Measurements from ENCODE around the gene PLD1.

Gene PLD1

GRCh38 chr3:171810629-171811294 is 479 bp upstream of the PLD1 start:
- Histone ChIP-seq H3K9ac (ENCODE audit: low read length) (peak overlapping the region; percentile 24), H3K4me3 (ENCODE audit: low read length) (peak overlapping the region; percentile 81), H3K27me3 (ENCODE audit: control insufficient read depth, insufficient read depth, low read length) (no peaks in the 10 kb centered on the region), H3K36me3 (ENCODE audit: control insufficient read depth, insufficient read depth, low read length) (no peaks in the 10 kb centered on the region), H3K4me1 (ENCODE audit: control insufficient read depth, insufficient read depth, low read length) (no peaks in the 10 kb centered on the region), H3K27ac (ENCODE audit: low read depth, low read length) (peak overlapping the region; percentile 76)

GRCh38 chr3:171809611-171809860 is 747 bp downstream of the PLD1 start:
- H3K27ac ChIP-seq (ENCODE audit: low read depth, low read length), result peak overlapping the region; percentile 76
- no peaks in the 10 kb centered on the region for H3K27me3 ChIP-seq (ENCODE audit: control insufficient read depth, insufficient read depth, low read length)
- H3K36me3 ChIP-seq (ENCODE audit: control insufficient read depth, insufficient read depth, low read length), result no peaks in the 10 kb centered on the region
- peak overlapping the region; percentile 6 for H3K9ac ChIP-seq (ENCODE audit: low read length)
- H3K4me3 ChIP-seq (ENCODE audit: low read length), result peak overlapping the region; percentile 81
- peaks cover 3% of the 10 kb centered on the region for H3K4me1 ChIP-seq (ENCODE audit: control insufficient read depth, insufficient read depth, low read length)

- Histone ChIP-seq H3K4me1 (ENCODE audit: control insufficient read depth, insufficient read depth, low read length) (peaks cover 3% of the 10 kb centered on the region), H3K36me3 (ENCODE audit: control insufficient read depth, insufficient read depth, low read length) (no peaks in the 10 kb centered on the region), H3K4me3 (ENCODE audit: low read length) (no peak overlapping the region), H3K27ac (ENCODE audit: low read depth, low read length) (no peak overlapping the region), H3K27me3 (ENCODE audit: control insufficient read depth, insufficient read depth, low read length) (no peaks in the 10 kb centered on the region), H3K9ac (ENCODE audit: low read length) (no peak overlapping the region)
Measured at GRCh38 chr3:171807806-171808205, 2.5 kb downstream of the PLD1 start.

GRCh38 chr3:171807129-171807675 is 3.1 kb downstream of the PLD1 start:
- H3K27ac ChIP-seq (ENCODE audit: low read depth, low read length), result no peak overlapping the region
- no peak overlapping the region for H3K9ac ChIP-seq (ENCODE audit: low read length)
- H3K4me1 ChIP-seq (ENCODE audit: control insufficient read depth, insufficient read depth, low read length), result peaks cover 3% of the 10 kb centered on the region
- H3K27me3 ChIP-seq (ENCODE audit: control insufficient read depth, insufficient read depth, low read length), result no peaks in the 10 kb centered on the region
- H3K4me3 ChIP-seq (ENCODE audit: low read length), result no peak overlapping the region
- no peaks in the 10 kb centered on the region for H3K36me3 ChIP-seq (ENCODE audit: control insufficient read depth, insufficient read depth, low read length)

- no peak overlapping the region for H3K9ac ChIP-seq (ENCODE audit: low read length)
- H3K4me1 ChIP-seq (ENCODE audit: control insufficient read depth, insufficient read depth, low read length), result peaks cover 3% of the 10 kb centered on the region
- no peaks in the 10 kb centered on the region for H3K36me3 ChIP-seq (ENCODE audit: control insufficient read depth, insufficient read depth, low read length)
- H3K27me3 ChIP-seq (ENCODE audit: control insufficient read depth, insufficient read depth, low read length), result no peaks in the 10 kb centered on the region
- H3K4me3 ChIP-seq (ENCODE audit: low read length), result no peak overlapping the region
- H3K27ac ChIP-seq (ENCODE audit: low read depth, low read length), result no peak overlapping the region
Measured at GRCh38 chr3:171806200-171807128, 3.8 kb downstream of the PLD1 start.

- peak overlapping the region; percentile 18 for H3K27ac ChIP-seq (ENCODE audit: low read depth, low read length)
- H3K36me3 ChIP-seq (ENCODE audit: control insufficient read depth, insufficient read depth, low read length), result no peaks in the 10 kb centered on the region
- H3K4me3 ChIP-seq (ENCODE audit: low read length), result no peak overlapping the region
- no peaks in the 10 kb centered on the region for H3K27me3 ChIP-seq (ENCODE audit: control insufficient read depth, insufficient read depth, low read length)
- H3K4me1 ChIP-seq (ENCODE audit: control insufficient read depth, insufficient read depth, low read length), result peaks cover 3% of the 10 kb centered on the region
- no peak overlapping the region for H3K9ac ChIP-seq (ENCODE audit: low read length)
Measured at GRCh38 chr3:171805687-171806086, 4.6 kb downstream of the PLD1 start.

- Histone ChIP-seq H3K27ac (ENCODE audit: low read depth, low read length) (peak overlapping the region; percentile 18), H3K9ac (ENCODE audit: low read length) (no peak overlapping the region), H3K27me3 (ENCODE audit: control insufficient read depth, insufficient read depth, low read length) (no peaks in the 10 kb centered on the region), H3K4me1 (ENCODE audit: control insufficient read depth, insufficient read depth, low read length) (peaks cover 3% of the 10 kb centered on the region), H3K36me3 (ENCODE audit: control insufficient read depth, insufficient read depth, low read length) (no peaks in the 10 kb centered on the region), H3K4me3 (ENCODE audit: low read length) (no peak overlapping the region)
Measured at GRCh38 chr3:171804618-171805389, 5.5 kb downstream of the PLD1 start.

- H3K4me1 ChIP-seq (ENCODE audit: control insufficient read depth, insufficient read depth, low read length), result peaks cover 3% of the 10 kb centered on the region
- no peak overlapping the region for H3K9ac ChIP-seq (ENCODE audit: low read length)
- no peak overlapping the region for H3K4me3 ChIP-seq (ENCODE audit: low read length)
- no peaks in the 10 kb centered on the region for H3K36me3 ChIP-seq (ENCODE audit: control insufficient read depth, insufficient read depth, low read length)
- H3K27ac ChIP-seq (ENCODE audit: low read depth, low read length), result no peak overlapping the region
- no peaks in the 10 kb centered on the region for H3K27me3 ChIP-seq (ENCODE audit: control insufficient read depth, insufficient read depth, low read length)
Measured at GRCh38 chr3:171803044-171803443, 7.2 kb downstream of the PLD1 start.

- H3K4me3 ChIP-seq (ENCODE audit: low read length), result no peak overlapping the region
- no peaks in the 10 kb centered on the region for H3K36me3 ChIP-seq (ENCODE audit: control insufficient read depth, insufficient read depth, low read length)
- H3K27me3 ChIP-seq (ENCODE audit: control insufficient read depth, insufficient read depth, low read length), result no peaks in the 10 kb centered on the region
- H3K9ac ChIP-seq (ENCODE audit: low read length), result no peak overlapping the region
- peaks cover 3% of the 10 kb centered on the region for H3K4me1 ChIP-seq (ENCODE audit: control insufficient read depth, insufficient read depth, low read length)
- H3K27ac ChIP-seq (ENCODE audit: low read depth, low read length), result no peak overlapping the region
Measured at GRCh38 chr3:171802590-171802956, 7.7 kb downstream of the PLD1 start.

- peak overlapping the region; percentile 35 for H3K27ac ChIP-seq (ENCODE audit: low read depth, low read length)
- no peak overlapping the region for H3K4me3 ChIP-seq (ENCODE audit: low read length)
- H3K9ac ChIP-seq (ENCODE audit: low read length), result no peak overlapping the region
- no peaks in the 10 kb centered on the region for H3K27me3 ChIP-seq (ENCODE audit: control insufficient read depth, insufficient read depth, low read length)
- peaks cover 3% of the 10 kb centered on the region for H3K4me1 ChIP-seq (ENCODE audit: control insufficient read depth, insufficient read depth, low read length)
- H3K36me3 ChIP-seq (ENCODE audit: control insufficient read depth, insufficient read depth, low read length), result no peaks in the 10 kb centered on the region
Measured at GRCh38 chr3:171801738-171802589, 8.3 kb downstream of the PLD1 start.

GRCh38 chr3:171799501-171799900 is 10.8 kb downstream of the PLD1 start:
- Histone ChIP-seq H3K27ac (ENCODE audit: low read depth, low read length) (no peak overlapping the region), H3K36me3 (ENCODE audit: control insufficient read depth, insufficient read depth, low read length) (no peaks in the 10 kb centered on the region), H3K9ac (ENCODE audit: low read length) (no peak overlapping the region), H3K4me3 (ENCODE audit: low read length) (no peak overlapping the region), H3K27me3 (ENCODE audit: control insufficient read depth, insufficient read depth, low read length) (no peaks in the 10 kb centered on the region), H3K4me1 (ENCODE audit: control insufficient read depth, insufficient read depth, low read length) (no peaks in the 10 kb centered on the region)

All from rectal smooth muscle tissue (tissue), 1 donor.